22Rv1 (cell line): ENCODE data around the gene SMARCA4.

ENCODE experiments used
- H3K27ac ChIP-seq: fragments of 450-650 bp; 2 replicates; pipeline ENCODE4 v1.5.1; 2017
- CTCF ChIP-seq: fragments of 450-650 bp; IDR thresholded peaks from 2 replicates; pipeline ENCODE4 v1.5.1; 2017; ENCODE audit warnings: mild to moderate bottlenecking
- ZFX ChIP-seq: fragments of 450-650 bp; IDR thresholded peaks from 2 replicates; pipeline ENCODE4 v1.6.1; 2017; ENCODE audit warnings: antibody characterized with exemption, borderline replicate concordance

Gene SMARCA4

GRCh38 chr19:10975374-10976130 lies 14.7 kb downstream of the SMARCA4 start:
- H3K27ac ChIP-seq = no peak overlapping the region
- TF ChIP-seq CTCF (no peak), ZFX (no peak)

GRCh38 chr19:10976131-10976892 lies 15.5 kb downstream of the SMARCA4 start:
- no peak for TF ChIP-seq CTCF
- TF ChIP-seq ZFX = no peak
- no peak overlapping the region for H3K27ac ChIP-seq

GRCh38 chr19:10977742-10978092 lies 16.9 kb downstream of the SMARCA4 start:
- no peak for TF ChIP-seq ZFX
- H3K27ac ChIP-seq = no peak overlapping the region

- TF ChIP-seq ZFX (no peak), CTCF (no peak)
- H3K27ac ChIP-seq = no peak overlapping the region
Observed at GRCh38 chr19:10979951-10980381, 19.1 kb downstream of the SMARCA4 start.

GRCh38 chr19:10981252-10981895 lies 20.5 kb downstream of the SMARCA4 start:
- H3K27ac ChIP-seq = no peak overlapping the region
- TF ChIP-seq ZFX (no peak), CTCF (no peak)

- H3K27ac ChIP-seq = no peak overlapping the region
- TF ChIP-seq CTCF (no peak), ZFX (no peak)
Observed at GRCh38 chr19:10983026-10983425, 22.2 kb downstream of the SMARCA4 start.

GRCh38 chr19:10984166-10984735 lies 23.4 kb downstream of the SMARCA4 start:
- H3K27ac ChIP-seq = no peak overlapping the region
- TF ChIP-seq ZFX = no peak

GRCh38 chr19:10985502-10985901 lies 24.7 kb downstream of the SMARCA4 start:
- TF ChIP-seq CTCF (no peak), ZFX (no peak)

More at GRCh38 chr19:10985502-10985901, 24.7 kb downstream of the SMARCA4 start:
- H3K27ac ChIP-seq = no peak overlapping the region
